ENCODE data around the gene RECQL5.

RECQL5 gene

GRCh38 chr17:75605790-75606189 lies 61.2 kb downstream of the RECQL5 start:
- FAIRE-seq (no peak), DNase-seq (ENCODE audit: insufficient read length, low spot score) (no peak)
- no peak for TF ChIP-seq POU2F2 (IDR thresholded peaks at IDR 0.05; ENCODE audit: low read depth, low read length)
- no peak for TF ChIP-seq TAF1 (IDR thresholded peaks at IDR 0.05; ENCODE audit: low read depth, low read length)
- no peak for TF ChIP-seq PAX5 (IDR thresholded peaks at IDR 0.05; ENCODE audit: insufficient read depth, low read length, severe bottlenecking)
- TF ChIP-seq SPI1 (IDR thresholded peaks at IDR 0.05; ENCODE audit: low read depth, low read length), result no peak
- TF ChIP-seq POLR2A (IDR thresholded peaks at IDR 0.05; ENCODE audit: low read depth, low read length), result no peak
- TF ChIP-seq POLR2AphosphoS5 (IDR thresholded peaks at IDR 0.05; ENCODE audit: low read depth, low read length), result no peak

- TF ChIP-seq POLR2A (IDR thresholded peaks at IDR 0.05; ENCODE audit: low read depth, low read length) (no peak), TAF1 (IDR thresholded peaks at IDR 0.05; ENCODE audit: low read depth, low read length) (no peak), PAX5 (IDR thresholded peaks at IDR 0.05; ENCODE audit: insufficient read depth, low read length, severe bottlenecking) (no peak), POLR2AphosphoS5 (IDR thresholded peaks at IDR 0.05; ENCODE audit: low read depth, low read length) (no peak), SPI1 (IDR thresholded peaks at IDR 0.05; ENCODE audit: low read depth, low read length) (no peak), POU2F2 (IDR thresholded peaks at IDR 0.05; ENCODE audit: low read depth, low read length) (no peak)
- FAIRE-seq (no peak), DNase-seq (ENCODE audit: insufficient read length, low spot score) (no peak)
These were observed 62.8 kb downstream of the RECQL5 start for GRCh38 chr17:75604034-75604695.

GRCh38 chr17:75603123-75603522 lies 63.8 kb downstream of the RECQL5 start:
- TF ChIP-seq POU2F2 (IDR thresholded peaks at IDR 0.05; ENCODE audit: low read depth, low read length), result no peak
- TF ChIP-seq SPI1 (IDR thresholded peaks at IDR 0.05; ENCODE audit: low read depth, low read length), result no peak
- no peak for TF ChIP-seq TAF1 (IDR thresholded peaks at IDR 0.05; ENCODE audit: low read depth, low read length)
- no peak for FAIRE-seq
- DNase-seq (ENCODE audit: insufficient read length, low spot score), result no peak

GRCh38 chr17:75602644-75603043 lies 64.3 kb downstream of the RECQL5 start:
- TF ChIP-seq SPI1 (IDR thresholded peaks at IDR 0.05; ENCODE audit: low read depth, low read length), result no peak
- TF ChIP-seq TAF1 (IDR thresholded peaks at IDR 0.05; ENCODE audit: low read depth, low read length), result no peak
- TF ChIP-seq POU2F2 (IDR thresholded peaks at IDR 0.05; ENCODE audit: low read depth, low read length), result no peak
- no peak for TF ChIP-seq POLR2A (IDR thresholded peaks at IDR 0.05; ENCODE audit: low read depth, low read length)
- no peak for TF ChIP-seq POLR2AphosphoS5 (IDR thresholded peaks at IDR 0.05; ENCODE audit: low read depth, low read length)
- no peak for TF ChIP-seq PAX5 (IDR thresholded peaks at IDR 0.05; ENCODE audit: insufficient read depth, low read length, severe bottlenecking)
- DNase-seq (ENCODE audit: insufficient read length, low spot score), result no peak
- FAIRE-seq, result no peak

GRCh38 chr17:75601057-75601987 lies 65.6 kb downstream of the RECQL5 start:
- no peak for TF ChIP-seq POU2F2 (IDR thresholded peaks at IDR 0.05; ENCODE audit: low read depth, low read length)
- no peak for TF ChIP-seq PAX5 (IDR thresholded peaks at IDR 0.05; ENCODE audit: insufficient read depth, low read length, severe bottlenecking)
- no peak for TF ChIP-seq POLR2A (IDR thresholded peaks at IDR 0.05; ENCODE audit: low read depth, low read length)
- TF ChIP-seq SPI1 (IDR thresholded peaks at IDR 0.05; ENCODE audit: low read depth, low read length), result no peak
- no peak for TF ChIP-seq TAF1 (IDR thresholded peaks at IDR 0.05; ENCODE audit: low read depth, low read length)
- TF ChIP-seq POLR2AphosphoS5 (IDR thresholded peaks at IDR 0.05; ENCODE audit: low read depth, low read length), result no peak
- DNase-seq (ENCODE audit: insufficient read length, low spot score), result peak; percentile 80
- peak; percentile 90 for FAIRE-seq

GRCh38 chr17:75596320-75597087 lies 70.5 kb downstream of the RECQL5 start:
- FAIRE-seq (no peak), DNase-seq (ENCODE audit: insufficient read length, low spot score) (no peak)
- TF ChIP-seq POU2F2 (IDR thresholded peaks at IDR 0.05; ENCODE audit: low read depth, low read length) (no peak), TAF1 (IDR thresholded peaks at IDR 0.05; ENCODE audit: low read depth, low read length) (no peak), PAX5 (IDR thresholded peaks at IDR 0.05; ENCODE audit: insufficient read depth, low read length, severe bottlenecking) (no peak), POLR2A (IDR thresholded peaks at IDR 0.05; ENCODE audit: low read depth, low read length) (no peak), POLR2AphosphoS5 (IDR thresholded peaks at IDR 0.05; ENCODE audit: low read depth, low read length) (no peak), SPI1 (IDR thresholded peaks at IDR 0.05; ENCODE audit: low read depth, low read length) (no peak)

GRCh38 chr17:75595920-75596313 lies 71.0 kb downstream of the RECQL5 start:
- FAIRE-seq (no peak), DNase-seq (ENCODE audit: insufficient read length, low spot score) (no peak)
- TF ChIP-seq POLR2AphosphoS5 (IDR thresholded peaks at IDR 0.05; ENCODE audit: low read depth, low read length) (no peak), TAF1 (IDR thresholded peaks at IDR 0.05; ENCODE audit: low read depth, low read length) (no peak), SPI1 (IDR thresholded peaks at IDR 0.05; ENCODE audit: low read depth, low read length) (no peak), PAX5 (IDR thresholded peaks at IDR 0.05; ENCODE audit: insufficient read depth, low read length, severe bottlenecking) (no peak), POU2F2 (IDR thresholded peaks at IDR 0.05; ENCODE audit: low read depth, low read length) (no peak), POLR2A (IDR thresholded peaks at IDR 0.05; ENCODE audit: low read depth, low read length) (no peak)

- TF ChIP-seq PAX5 (IDR thresholded peaks at IDR 0.05; ENCODE audit: insufficient read depth, low read length, severe bottlenecking) (no peak), POLR2AphosphoS5 (IDR thresholded peaks at IDR 0.05; ENCODE audit: low read depth, low read length) (no peak), SPI1 (IDR thresholded peaks at IDR 0.05; ENCODE audit: low read depth, low read length) (no peak), POLR2A (IDR thresholded peaks at IDR 0.05; ENCODE audit: low read depth, low read length) (no peak), TAF1 (IDR thresholded peaks at IDR 0.05; ENCODE audit: low read depth, low read length) (no peak), POU2F2 (IDR thresholded peaks at IDR 0.05; ENCODE audit: low read depth, low read length) (no peak)
- DNase-seq (ENCODE audit: insufficient read length, low spot score) (no peak), FAIRE-seq (no peak)
These were observed 71.6 kb downstream of the RECQL5 start for GRCh38 chr17:75595284-75595919.

Measured in GM12891 (cell line).